OCI-LY3 (cell line): Measurements from ENCODE around the gene HERC4.

ENCODE experiments used
- EZH2phosphoT487 ChIP-seq: fragments of 200-600 bp; shearing (Covaris generic); IDR thresholded peaks from 2 replicates; pipeline ENCODE4 v1.6.1; 2018; ENCODE audit warnings: antibody characterized with exemption, mixed run types, low read depth
- TF ChIP-seq, protein P1 (sequence below): fragments of 200-600, 300-600 bp; sonication (generic); IDR thresholded peaks from 2 replicates; pipeline ENCODE4 v1.5.1; 2014; ENCODE audit warnings: antibody characterized with exemption, low read length, low read depth

DNA sequence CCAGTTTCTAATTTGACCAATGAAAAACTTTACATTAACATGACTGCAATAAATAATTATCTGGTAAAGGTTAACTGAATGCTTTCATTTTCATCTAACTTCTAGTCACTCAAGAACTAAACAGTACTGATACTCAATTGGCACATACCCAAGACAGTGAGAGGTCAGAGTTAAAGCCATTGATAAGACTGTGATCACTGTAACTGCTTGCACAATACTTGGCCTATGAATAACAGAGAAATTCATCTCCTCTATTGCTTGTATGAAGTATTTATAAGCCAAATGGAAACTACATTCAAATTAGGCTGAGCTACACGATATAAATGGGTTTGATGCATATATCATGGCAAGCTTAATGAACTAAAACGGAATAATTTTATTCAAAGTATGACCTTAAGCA lies 43.0 kb downstream of the HERC4 start:
- TF ChIP-seq, protein P1, sequence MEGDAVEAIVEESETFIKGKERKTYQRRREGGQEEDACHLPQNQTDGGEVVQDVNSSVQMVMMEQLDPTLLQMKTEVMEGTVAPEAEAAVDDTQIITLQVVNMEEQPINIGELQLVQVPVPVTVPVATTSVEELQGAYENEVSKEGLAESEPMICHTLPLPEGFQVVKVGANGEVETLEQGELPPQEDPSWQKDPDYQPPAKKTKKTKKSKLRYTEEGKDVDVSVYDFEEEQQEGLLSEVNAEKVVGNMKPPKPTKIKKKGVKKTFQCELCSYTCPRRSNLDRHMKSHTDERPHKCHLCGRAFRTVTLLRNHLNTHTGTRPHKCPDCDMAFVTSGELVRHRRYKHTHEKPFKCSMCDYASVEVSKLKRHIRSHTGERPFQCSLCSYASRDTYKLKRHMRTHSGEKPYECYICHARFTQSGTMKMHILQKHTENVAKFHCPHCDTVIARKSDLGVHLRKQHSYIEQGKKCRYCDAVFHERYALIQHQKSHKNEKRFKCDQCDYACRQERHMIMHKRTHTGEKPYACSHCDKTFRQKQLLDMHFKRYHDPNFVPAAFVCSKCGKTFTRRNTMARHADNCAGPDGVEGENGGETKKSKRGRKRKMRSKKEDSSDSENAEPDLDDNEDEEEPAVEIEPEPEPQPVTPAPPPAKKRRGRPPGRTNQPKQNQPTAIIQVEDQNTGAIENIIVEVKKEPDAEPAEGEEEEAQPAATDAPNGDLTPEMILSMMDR: no peak
- TF ChIP-seq EZH2phosphoT487: no peak
